NCI-H2107 treated with DMSO at 0.1 percent for 48 hours (cell line): ENCODE measurements around the gene CCDC152.
"Not testable (repeated sequence)": the region's sequence is repeated elsewhere in the genome, so short reads cannot be mapped to it uniquely, and the experiment has no call there.

Experiments
- DNase-seq: peaks from one replicate; lab custom pipeline; 2025; ENCODE audit not compliant: unreplicated experiment; lab: John Stamatoyannopoulos, UW

The CCDC152 gene

GRCh38 chr5:42811591-42812446 is 55.2 kb downstream of the CCDC152 start, which contains the start of gene SELENOP:
SELENOP (minus strand) TSS chr5:42811892; CDS start chr5:42808353, 3,539 bp downstream.
- DNase-seq: peak; percentile 96

- no peak for DNase-seq
Measured at GRCh38 chr5:42812620-42813019, 56.0 kb downstream of the CCDC152 start.

GRCh38 chr5:42813533-42813932 is 56.9 kb downstream of the CCDC152 start:
- DNase-seq: no peak

- DNase-seq: not testable (repeated sequence)
Measured at GRCh38 chr5:42816546-42816945, 59.9 kb downstream of the CCDC152 start.

GRCh38 chr5:42819745-42820144 is 63.1 kb downstream of the CCDC152 start:
- no peak for DNase-seq

DNA sequence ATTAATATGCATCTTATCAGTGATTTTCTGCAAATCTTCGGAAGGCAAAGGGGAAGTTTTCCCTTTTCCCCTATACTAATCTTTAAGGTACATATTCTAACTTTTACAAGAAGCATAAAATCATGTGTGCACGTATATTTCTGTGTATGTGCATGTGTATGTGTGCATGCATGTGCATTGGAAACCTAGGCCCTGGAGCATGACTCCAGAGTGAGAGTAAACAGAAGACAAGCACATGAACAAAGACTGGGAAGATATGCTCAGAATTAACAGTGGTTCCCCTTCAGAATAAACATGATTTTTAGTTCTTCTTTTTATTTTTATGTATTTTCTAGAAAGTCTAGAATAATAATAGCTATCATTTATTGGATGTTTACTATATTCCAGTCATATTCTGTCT is 65.9 kb downstream of the CCDC152 start:
- DNase-seq: no peak

- DNase-seq: no peak
Measured at GRCh38 chr5:42824347-42824976, 67.8 kb downstream of the CCDC152 start.

- DNase-seq: no peak
Measured at GRCh38 chr5:42825422-42826148, 69.0 kb downstream of the CCDC152 start.

DNA sequence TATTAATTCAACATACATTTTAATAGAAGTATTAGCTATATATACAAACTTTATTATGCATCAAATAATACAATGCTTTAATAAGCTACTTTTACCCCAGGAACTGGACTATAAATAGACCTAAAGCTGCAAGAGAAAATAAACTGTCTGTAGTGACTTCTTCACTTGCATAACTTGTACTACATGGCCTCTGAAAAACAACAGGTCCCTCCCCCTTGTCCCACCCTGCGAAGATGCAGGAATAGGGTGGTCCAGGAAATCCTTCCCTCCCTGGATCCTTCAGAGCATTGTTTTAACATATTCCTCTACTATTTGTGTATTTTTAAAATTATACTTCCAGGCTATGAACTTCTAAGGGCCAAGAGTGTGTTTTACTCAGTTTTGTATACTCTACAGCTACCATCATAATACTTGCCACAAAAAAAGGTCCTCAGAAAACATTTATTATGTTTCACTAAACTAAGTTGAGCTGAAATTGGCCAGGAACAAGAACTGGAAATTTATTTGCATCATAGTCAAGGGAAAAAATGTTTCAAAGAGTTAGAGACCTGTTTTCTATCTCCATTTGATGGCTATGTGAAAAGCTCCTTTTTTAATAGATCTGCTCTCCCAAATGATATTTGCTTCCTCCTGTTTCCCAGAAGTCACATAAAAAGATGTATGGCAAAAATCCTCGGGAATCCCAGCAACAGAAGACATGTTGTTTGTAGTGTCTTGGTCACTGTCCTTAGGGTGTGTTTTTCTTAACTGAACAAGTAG is 70.3 kb downstream of the CCDC152 start:
- no peak for DNase-seq

- DNase-seq: no peak
Measured at GRCh38 chr5:42828671-42829070, 72.1 kb downstream of the CCDC152 start.

GRCh38 chr5:42830924-42831323 is 74.3 kb downstream of the CCDC152 start:
- no peak for DNase-seq

DNA sequence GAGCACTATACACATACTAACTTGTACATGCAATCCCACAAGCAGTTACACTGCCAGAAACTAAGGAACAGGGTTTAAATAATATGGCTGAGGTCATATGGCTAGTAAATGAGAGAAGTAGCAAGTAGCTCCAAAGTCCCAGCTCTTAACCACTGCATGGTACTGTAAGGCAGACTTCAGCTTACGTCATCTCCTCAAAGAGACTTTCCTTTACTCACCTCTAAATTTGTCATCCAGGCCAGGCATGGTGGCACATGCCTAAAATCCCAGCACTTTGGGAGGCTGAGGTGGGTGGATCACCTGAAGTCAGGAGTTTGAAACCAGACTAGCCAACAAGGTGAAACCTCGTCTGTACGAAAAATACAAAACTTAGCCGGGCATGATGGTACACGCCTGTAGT is 75.4 kb downstream of the CCDC152 start:
- DNase-seq: no peak

DNA sequence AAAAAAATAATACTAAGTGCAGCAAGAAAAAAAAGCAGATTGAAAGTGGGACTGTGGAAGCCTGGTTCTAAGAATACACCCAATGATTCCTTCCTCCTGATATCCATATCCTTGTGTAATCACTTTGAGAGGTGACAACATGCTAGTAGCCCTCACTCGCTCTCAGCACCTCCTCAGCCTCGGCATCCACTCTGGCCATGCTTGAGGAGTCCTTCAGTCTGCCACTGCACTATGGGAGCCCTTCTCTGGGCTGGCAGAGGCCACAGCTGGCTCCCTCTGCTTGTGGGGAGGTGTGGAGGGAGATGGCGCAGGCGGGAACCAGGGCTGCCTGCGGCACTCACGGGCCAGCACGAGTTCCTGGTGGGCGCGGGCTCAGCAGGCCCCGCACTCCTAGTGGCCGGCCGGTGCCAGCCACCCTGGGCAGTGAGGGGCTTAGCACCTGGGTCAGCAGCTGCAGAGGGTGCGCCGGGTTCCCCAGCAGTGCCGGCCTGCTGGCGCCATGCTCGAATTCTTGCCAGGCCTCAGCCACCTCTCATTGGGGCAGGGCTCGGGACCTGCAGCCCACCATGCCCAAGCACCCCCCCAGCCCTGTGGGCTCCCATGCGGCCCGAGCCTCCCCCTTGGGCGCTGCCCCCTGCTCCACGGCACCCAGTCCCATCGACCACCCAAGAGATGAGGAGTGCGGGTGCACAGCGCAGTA is 79.6 kb downstream of the CCDC152 start:
- DNase-seq: no peak

DNA sequence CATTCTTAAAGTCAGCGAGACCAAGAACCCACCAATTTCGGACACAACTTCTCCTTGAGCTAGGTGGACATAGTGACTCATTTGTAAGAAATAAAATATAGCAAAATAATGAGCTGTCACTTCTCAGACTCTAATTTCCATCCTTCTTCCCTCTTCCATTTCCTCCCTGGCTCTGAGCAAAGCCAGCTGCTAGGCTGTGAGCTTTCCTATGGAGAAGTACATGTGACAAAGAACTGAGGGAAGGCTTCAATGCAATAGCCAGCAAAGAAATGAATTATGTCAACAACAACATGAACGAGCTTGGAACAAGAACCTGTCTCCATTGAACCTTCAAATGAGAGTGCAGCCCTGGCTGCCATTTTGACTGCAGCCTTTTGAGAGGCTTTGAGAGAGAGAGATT is 81.0 kb downstream of the CCDC152 start:
- no peak for DNase-seq

- DNase-seq: no peak
Measured at GRCh38 chr5:42839196-42839595, 82.6 kb downstream of the CCDC152 start.

DNA sequence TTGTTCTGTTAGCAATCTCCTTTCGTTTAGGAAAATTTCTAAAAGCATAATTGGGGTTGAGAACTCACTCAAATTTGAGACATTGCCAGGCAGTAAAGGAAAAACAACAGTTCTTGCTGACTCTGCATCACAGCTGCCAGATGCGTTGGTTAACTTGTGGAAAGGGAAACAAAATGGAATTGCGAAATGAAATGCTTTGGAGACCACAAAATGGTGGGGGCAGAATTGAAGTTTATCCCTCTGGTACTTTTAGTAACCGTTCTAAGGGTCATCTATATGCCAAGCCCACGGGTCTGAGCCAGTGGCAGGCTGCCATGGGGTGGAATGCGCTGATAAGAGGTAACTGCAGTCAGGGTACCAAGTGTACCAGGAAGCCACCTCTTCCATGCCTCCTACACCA is 83.7 kb downstream of the CCDC152 start:
- peak; percentile 8 for DNase-seq

- DNase-seq: no peak
Measured at GRCh38 chr5:42840842-42841567, 84.4 kb downstream of the CCDC152 start.

GRCh38 chr5:42842921-42843641 is 86.5 kb downstream of the CCDC152 start:
- no peak for DNase-seq

DNA sequence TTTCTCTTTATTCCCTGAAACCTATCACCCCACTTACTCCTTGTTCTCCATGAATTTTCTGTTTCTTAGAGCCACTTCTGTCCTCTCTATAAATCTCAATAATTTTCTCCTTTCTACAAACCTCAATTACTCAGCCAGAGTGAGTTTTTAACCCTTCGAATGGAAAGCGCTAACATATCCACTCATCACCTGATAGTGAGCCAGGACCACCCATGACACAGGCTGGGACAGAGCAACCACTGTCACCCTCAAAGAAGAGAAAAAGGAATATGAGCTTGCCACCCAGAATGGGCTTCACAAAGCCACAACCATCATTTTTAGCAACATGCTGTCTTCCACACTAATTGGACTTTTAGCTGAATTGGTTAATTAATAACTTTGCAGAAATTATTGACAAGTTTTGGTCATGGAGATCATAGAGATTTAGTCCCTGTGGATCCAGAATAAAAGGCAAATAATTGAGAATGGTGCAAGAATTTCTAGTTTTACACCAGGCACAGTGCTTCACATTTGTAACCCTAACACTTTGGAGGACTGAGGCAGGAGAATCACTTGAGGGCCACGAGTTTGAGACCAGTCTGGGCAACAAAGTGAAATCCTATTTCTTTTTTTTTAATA is 87.2 kb downstream of the CCDC152 start:
- no peak for DNase-seq
